GM21526 (cell line): Measurements from ENCODE around the gene ITGB4.
"Not testable (repeated sequence)": the region's sequence is repeated elsewhere in the genome, so short reads cannot be mapped to it uniquely, and the experiment has no call there.

Experiments used
- ATAC-seq: cut with Tn5 transposase; IDR thresholded peaks from one replicate; pipeline ENCODE4 v1.9.1; 2021; ENCODE audit warnings: moderate library complexity; ENCODE audit not compliant: unreplicated experiment, low FRiP score

ITGB4 gene

DNA sequence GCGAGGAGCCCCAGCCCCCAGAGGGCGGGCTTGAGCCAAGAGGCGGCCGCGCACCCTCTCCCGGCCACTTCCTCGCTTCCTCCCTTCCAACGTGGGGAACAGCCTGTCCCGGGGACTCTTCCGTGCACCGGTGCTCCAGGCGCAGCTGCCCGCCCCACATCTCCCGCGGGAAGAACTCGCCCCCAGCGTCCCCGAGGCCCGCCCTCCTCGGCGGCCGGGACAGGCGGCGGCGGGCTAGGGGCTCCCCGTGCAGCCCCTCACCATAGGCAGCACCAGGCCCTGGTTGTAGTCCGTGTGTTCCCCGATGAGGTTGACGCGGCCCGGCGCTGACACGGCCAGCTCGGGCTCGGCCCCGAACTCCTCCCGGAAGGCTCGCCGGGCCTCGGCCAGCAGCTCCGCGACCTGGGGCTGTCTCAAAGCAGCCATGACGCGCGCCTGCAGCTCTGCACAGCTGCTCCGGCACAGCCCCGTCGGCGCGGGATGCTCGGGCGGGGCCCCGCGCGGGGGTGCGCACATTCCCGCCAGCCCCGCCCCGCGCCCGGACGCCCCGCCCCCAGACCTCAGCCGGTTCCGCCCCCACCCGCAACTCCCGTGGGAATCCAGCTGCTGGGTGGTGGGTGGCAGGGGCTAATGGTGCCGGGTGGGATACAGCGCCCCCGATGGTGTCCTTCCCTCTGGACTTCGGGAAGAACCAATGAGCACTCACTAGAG is 43.6 kb downstream of the ITGB4 start, which contains the start of gene GALK1:
TSS of gene GALK1 (minus strand) at position 482 of the 711 bp plus-strand sequence. CDS start at position 426, 56 bp downstream.
- peak; percentile 41 for ATAC-seq

DNA sequence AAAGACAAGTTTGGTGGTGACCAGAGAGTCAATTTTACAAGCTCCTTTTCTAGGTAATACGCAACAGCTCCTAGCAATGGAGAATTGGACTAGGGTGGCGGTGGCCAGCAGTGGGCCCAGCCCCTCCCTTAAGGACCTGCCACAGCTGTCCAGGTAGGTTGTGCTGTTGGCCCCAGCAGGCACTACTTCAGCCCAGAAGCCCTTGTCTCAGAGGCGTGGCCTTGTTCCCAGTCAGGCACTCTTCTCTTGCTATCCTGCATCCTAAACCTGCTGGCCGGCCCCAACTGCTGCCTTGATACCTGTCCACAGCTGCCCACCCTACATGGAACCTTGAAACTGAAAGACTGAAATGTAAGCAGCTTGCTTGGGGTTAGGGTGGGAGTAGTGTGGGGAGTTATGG is 44.7 kb downstream of the ITGB4 start:
- no peak for ATAC-seq

DNA sequence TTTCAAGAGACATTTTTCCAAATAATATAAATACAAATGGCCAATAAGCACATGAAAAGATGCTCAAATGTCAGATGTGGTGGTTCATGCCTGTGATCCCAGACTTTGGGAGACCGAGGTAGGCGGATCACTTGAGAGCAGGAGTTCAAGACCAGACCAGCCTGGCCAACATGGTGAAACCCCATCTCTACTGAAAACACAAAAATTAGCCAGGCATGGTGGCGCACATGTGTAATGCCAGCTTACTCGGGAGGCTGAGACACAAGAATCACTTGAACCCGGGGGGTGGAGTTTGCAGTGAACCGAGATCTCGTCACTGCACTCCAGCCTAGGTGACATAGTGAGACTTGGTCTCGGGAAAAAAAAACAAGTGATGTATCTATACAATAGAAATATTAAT is 46.6 kb downstream of the ITGB4 start:
- no peak for ATAC-seq

DNA sequence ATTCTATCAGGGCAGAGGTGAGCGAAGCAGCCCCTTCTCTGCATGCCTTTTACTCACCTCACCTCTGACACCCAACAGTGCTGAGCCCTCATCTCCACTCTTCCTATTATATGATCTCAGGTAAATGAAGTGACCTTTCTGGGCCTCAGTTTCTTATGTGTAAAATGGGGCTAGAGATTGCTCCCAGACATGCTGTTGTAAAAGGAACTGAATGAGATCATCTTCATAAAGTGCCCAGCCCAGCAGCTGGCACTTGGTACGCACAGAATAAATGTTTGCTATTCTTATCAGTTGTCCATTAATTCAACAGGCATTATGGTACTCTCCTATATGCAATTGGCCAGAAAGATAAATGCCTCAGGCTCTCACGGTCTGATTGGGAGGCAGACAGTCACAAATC is 48.3 kb downstream of the ITGB4 start:
- no peak for ATAC-seq

DNA sequence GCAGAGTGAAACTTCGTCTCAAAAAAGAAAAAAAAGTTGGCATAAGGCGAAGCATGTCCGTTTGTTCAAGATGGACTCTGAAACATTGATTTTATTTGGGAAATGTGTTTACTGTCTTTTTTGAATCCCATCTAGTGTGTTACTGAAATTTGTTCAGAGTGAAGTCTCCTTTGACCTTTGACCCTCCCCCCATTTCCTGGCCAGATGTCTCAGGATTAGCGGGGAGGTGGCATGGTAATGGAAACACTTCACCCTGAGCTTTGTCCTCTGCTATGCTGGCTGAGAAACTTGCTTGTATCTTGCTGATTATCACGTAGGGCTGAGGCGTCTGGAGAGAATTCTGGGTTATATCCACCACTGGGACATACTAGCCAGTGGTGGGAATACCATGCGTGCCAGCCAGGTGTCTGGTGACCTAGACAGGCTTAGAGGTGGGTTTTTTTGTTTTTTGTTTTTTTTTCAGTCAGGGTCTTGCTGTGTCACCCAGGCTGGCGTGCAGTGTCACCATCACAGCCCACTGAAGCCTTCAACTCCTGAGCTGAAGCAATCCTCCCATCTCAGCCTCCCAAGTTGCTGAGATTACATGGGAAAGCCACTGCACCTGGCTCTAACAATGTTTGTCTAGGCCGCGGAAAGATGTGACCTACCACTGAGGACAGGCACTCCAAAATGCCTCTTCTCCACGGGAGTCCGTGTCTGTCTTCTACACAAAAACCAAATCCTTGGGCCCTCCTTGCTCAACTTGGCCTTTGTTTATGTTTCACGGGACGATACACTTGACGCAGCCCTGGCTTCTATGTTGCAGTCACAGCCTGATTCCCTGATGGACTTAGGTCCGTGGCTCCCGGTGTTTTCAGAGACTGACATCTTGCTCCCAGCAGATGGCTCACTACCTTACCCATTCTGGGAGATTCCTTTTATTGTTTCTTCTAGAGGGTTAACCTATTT is 50.3 kb downstream of the ITGB4 start:
- ATAC-seq = no peak

DNA sequence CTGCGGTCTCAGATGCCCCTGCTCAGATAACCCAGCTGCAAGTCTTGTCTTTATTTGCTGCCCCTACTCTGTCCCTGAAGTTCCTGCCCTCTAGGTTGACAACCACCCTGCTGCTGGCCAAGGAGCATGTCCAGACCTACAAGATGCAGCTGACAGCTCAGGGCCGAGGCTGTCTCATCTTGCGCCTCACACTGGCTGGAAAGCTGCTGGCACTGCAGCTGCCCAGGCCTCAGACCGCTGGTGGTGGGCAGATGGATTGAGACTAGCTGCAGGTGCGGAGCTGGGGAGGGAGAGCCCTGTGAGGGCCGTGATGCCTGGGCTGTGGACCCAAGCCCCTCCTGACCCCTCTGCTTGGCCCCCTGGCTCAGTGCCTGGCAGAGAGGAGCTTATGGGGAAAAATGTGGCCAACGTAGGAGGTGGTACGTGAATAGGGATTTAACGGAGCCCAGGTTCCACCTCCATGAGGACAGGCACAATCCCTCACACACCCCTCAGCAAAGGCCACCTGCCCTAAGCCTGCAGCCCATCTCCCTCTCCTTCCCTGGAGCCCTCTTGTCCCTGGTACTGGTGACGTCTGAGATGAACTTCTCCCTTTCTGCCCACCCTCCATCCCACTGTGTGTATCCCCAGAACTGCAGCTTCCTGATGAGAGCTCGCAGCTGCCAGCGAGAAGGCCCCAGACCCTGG is 52.0 kb downstream of the ITGB4 start:
- no peak for ATAC-seq

DNA sequence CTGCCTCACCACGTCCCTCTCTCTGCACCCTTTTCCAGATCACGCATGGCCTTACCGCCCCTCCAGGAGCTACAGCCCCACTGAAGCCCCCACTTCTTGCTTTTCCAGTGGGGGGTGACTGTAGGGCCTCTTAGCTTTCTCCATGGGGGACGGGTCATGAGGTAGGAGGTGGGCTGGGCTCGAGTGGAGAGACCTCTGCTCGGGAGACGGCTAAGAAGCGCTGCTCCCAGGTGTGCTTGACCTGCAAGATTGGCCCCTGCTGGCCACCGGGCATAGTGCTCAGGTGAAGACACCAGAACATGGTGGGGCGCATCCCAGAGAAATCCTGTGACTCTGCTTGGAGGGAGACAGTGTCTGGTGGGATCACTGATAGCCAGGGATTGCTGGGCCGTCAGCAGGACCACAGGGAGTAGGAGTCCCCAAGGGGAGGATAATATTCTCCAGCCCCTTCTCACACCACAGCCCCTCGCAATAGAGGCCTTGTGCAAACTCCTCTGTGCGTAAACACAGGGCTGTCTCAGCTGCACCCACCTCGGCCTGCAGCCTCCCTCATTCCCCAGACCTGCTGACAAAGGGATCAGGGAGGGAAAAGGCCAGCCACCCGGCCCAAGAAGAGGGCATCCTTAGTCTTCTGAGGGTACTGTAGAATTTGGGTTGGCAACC is 52.7 kb downstream of the ITGB4 start:
- no peak for ATAC-seq

DNA sequence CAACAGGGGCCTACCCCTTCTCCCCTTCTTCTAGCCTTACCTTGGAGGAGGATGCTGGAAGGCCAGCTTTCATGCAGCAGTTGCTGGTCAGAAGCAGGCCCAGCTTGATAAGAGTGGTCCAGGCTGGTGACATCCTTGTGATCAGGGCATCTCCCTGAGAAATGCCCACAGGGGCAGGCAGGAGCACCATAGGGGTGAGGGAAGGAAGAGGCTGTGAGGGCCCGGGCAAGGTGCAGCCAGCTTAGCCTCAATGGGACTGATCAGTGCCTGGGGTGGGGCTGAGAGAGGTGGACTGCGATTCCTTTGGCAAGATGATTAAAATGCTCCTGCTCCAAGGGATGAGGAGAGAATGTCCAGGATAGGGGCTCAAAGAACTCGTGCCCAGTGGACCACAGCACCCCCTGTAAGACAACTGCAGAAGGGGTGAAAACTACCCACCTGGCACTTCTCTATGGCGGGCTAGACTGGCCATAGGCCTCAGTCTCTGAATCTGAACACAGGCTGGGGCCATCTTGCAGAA is 53.3 kb downstream of the ITGB4 start:
- no peak for ATAC-seq

DNA sequence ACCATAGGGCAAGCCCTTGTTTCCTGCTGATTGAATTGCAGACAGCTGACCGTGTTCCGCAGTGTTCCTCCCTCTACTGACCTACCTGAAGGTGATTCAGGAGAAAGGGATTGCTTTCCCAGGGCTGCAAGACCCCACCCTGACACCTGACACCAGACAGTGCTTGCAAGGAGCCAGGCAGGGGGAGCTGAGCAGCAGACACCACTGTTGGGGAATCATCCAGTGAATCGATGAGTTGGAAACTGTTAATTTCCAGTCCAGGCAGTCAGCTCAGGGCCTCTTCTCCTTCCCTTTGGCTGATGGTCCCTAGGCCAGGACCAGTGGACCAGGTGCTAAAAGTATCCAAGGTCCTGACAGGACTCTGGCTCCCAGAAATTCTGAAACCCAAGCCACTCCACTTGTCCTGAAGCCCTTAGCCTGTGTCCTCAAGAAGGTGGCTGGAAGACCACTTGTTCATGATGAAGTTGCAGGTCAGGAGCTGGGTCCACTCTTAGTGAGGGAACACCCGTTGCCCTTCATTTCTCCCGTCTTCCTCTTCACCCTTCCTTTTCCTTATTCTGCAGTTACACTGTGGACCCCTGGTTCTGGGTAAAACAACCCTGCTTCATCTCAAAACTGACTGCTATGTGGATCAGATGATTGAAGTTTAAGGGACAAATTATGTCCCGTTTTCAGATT is 53.9 kb downstream of the ITGB4 start:
- ATAC-seq = no peak

DNA sequence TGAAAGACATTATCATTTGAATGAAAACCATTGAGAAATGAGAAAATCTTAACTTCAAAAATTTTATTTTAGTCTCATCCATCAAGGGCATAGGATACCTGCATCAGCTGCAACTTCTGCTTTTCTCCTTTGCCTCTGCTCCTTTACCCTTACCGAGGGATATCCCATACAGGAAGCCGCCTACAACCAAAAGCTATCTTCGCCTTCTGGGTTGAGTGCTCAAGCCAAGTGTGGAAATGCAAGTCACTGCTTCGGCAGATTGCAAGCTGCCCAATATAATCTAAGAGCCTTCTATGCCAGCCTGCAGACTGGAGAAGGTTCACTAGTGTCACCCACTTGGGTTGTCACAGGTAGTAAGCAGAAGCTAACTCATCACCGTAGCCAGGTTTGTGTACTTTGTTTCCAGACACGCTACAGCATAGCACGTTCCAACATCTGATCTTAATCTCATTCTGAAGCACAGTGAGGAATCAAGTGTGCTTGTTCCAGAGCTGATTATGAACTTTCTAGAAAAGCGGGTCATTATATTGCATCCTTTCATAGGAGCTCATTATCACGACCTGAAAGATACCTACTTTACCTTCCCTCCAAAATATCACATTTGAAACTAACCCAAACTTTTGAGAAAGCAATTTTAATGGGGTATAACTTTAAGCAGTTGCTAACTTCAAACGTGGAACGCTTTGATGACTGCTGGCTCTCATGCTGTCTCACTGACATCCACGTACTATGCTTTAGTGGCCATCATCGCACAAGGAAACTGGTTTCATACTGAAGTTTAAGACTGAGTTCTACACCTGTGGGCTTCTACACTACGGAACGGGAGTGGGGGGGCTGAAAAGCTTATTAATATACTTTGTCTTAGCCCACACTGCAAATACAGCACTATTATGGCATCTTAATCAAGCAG is 55.4 kb downstream of the ITGB4 start:
- ATAC-seq = no peak

DNA sequence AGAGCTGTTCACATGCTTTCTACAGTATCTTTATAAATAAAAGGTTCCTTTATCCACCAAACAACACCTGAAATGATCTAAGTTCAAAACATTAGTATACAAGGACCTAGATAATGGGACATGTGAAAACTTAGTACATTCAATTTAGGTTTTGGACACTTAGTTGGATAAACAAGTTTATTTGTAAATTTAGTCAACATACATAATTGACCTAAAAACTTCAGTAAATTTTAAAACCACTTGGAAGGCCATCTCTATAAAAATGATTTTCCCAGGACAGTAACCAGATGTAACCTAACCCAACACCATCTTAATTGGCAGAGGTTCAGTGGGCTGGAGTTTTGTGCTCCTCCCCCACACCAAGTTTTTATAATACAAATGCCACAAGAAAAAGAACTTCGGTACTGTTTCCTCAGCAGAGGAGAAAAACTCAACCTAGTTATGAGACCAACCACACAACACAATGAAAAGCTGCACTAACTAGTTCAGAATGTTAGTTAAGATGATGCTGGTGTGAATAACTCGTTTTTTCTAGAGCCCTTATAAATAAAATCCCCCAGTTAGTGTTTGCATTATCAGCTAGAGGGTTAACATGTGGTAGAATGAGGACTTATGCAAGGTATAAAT is 56.1 kb downstream of the ITGB4 start:
- no peak for ATAC-seq

DNA sequence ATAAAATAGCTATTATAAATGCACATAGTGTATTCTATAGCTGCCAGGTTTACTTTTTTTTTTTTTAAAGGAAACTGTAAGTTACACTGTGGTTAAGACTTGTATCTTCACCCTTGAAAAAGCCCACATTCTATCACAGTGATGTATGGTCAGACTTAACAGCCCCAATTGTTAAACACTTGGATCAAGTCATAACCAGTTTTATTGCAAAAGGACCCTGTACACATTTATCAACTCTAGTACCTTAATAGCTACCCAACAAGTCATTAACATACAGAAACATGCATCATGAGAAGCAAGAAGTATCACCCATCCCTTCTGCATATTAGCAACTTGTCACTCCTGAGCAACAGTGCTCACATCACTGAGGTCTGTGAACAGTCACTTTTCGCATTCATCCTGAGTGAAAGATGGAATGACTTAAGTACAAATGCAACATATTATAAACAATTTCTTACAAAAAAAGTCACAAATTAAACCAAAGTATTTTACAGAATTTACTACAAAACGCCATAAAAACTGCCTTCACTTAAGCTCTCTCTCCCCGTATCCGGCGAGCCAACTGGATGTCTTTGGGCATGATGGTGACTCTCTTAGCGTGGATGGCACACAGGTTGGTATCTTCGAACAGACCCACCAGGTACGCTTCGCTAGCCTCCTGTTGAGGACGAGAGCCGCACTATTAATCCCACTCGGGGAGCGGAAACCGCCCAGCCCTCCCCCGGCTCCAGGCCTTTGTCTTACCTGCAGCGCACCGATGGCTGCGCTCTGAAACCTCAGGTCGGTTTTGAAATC is 57.0 kb downstream of the ITGB4 start:
- not testable (repeated sequence) for ATAC-seq

DNA sequence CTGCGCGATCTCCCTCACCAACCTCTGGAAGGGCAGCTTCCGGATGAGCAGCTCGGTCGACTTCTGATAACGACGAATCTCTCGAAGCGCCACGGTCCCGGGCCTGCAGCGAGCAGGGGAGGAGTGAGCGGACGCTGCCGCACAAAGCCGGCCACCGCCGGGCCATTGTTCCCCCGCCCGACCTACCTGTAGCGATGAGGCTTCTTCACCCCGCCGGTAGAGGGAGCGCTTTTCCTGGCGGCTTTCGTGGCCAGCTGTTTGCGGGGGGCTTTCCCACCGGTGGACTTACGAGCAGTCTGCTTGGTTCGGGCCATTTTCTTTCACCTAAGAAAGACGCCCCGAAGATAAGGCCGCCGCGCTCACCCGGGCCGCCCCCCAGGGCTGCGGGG is 57.6 kb downstream of the ITGB4 start:
- no peak for ATAC-seq

DNA sequence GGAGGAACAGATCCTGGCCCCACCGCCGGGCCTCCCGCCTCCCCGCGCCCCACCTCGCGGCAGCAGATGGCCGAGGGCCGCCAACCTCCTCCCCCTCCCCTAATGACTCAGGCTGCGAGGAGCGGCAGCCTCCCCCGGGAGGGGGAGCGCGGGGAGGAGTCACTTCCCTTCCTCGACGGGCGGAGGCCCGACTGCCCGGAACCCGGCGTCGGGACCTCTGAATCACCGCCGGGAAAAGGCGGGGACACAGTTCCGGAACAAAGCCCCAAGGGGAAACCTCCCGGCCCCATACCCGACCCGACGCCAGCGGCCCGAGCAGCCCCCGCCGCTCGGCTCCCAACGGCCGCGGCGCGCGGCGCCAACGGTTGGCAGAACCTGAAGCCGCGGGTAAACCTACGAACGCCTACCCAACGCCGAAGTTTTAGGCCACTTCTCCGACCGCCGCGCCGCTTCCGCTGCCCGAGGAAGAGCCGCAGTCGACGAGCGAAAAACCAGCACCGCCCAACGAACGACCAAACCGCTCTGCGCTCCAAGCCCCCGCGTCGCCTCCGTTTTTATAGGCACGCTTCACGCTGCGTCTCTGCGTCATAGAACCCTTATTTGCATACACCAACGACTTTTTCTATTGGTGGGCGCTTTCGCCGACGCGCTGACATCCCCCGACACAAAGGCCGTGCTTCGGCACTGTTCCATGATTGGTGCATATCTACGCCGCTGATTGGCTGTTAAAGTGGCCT is 58.2 kb downstream of the ITGB4 start:
- ATAC-seq = peak; percentile 53

DNA sequence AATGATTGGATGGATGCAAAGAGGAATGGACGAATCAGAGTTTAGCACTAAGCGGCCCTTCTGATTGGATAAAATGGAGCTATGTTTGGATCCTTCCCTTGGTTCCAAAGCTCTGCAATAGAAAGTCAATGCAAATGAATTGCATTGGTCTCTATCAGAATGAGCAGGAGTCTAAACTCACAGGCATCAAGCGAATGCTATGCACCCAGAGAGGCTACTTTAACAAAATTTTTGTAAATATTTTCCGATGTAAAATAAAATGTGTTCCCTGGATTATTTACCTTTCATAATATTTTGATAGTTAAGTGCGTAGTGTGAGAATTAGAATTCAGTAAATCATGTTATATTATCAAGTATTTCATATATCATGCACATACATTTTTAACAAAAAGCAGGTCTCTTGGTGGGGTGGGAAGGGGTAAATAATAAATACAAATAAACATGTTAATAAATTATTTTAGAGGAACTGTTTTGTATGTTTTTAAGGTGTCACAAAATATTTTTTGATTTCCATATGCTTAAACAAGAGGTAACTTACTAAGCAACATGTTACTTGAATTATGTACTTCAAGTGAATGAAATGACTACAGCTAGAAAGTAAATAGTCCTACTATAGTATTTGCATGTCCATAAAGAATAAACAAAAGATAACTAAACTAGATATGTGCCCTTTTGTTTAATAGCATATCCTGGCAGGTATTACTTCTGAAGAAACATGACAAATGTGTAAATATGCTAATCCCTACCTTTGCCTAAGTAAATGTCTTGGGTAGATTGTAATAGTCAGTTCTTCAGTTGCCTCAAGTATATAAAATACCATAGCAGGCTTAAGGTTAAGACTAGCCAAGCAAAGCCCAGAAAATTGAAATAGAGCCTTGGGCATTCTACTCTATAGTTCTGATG is 59.0 kb downstream of the ITGB4 start:
- ATAC-seq = no peak
